Measurements from ENCODE around the gene MED9. TPM values are rescaled to one million over a fixed set of nuclear protein-coding genes. Genes with fewer than 3 reads are reported as not detected.

Gene MED9
- total and polyA plus RNA-seq, 4 donors, result 6.4 to 12.5 (median 8.8) TPM

DNA sequence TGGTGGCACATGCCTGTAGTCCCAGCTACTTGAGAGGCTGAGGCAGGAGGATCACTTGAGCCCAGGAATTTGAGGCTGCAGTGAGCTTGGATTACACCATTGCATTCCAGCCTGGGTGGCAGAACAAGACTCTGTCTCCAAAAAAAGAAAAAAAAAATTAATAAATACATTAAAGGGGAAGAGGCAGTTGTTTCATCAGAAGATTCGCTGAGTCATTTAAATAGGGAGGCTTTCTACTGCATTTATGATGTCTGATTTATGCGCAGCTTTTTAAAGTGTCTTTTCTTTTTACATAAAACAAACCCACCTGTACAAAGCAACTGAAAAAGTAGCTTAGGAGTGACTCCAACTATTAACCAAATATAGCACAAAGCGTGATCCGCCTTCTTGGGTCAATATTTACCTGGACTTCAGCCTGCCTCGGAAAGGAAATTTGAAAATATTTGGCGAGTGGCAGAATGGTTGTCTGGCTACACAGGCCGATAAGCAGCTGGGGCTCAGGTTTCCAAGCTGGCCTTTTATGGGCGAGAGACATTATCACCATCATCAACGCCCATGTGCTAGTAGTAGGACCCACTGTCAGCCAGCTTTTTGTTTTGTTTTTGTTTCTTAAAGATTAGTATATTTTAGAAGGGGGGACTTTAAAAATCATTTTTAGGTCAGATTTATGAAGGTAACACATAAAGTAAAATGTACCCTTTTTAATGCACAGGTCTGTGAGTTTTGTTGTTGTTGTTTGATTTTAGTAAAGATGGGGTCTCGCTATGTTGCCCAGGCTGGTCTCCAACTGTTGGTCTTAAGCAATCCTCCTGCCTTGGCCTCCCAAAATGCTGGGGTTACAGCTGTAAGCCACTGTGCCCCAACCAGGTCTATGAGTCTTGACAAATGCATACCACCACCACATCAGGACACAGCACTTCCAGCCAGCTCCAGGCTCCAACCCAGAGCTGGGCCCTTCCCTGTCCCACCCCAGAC is 61.9 kb downstream of the MED9 start:
- no peaks in the 10 kb centered on the region for H3K36me3 ChIP-seq (ENCODE audit: control insufficient read depth in 4 of 4, insufficient read depth in 3 of 4, low read depth in 1 of 4, low read length in 3 of 4)
- H3K4me3 ChIP-seq (ENCODE audit: low read depth in 1 of 3, low read length in 3 of 3), result no peak overlapping the region
- peak overlapping the region; percentile 94 to 95 for H3K27ac ChIP-seq (ENCODE audit: low read depth in 1 of 2, low read length in 2 of 2)
- no peaks in the 10 kb centered on the region for H3K9me3 ChIP-seq (ENCODE audit: control insufficient read depth in 4 of 4, low read length in 3 of 4)
- peak overlapping the region; percentile 48 to 71 for H3K9ac ChIP-seq (ENCODE audit: low read depth in 1 of 2, low read length in 2 of 2)
- no peaks in the 10 kb centered on the region for H3K27me3 ChIP-seq (ENCODE audit: control insufficient read depth in 4 of 4, insufficient read depth in 4 of 4, low read length in 3 of 4)
- H3K4me1 ChIP-seq (ENCODE audit: control insufficient read depth in 4 of 4, insufficient read depth in 4 of 4, low read length in 3 of 4), result peaks cover 26 to 70% (median 47%) of the 10 kb centered on the region in 4 donors
- no peak for DNase-seq (ENCODE audit: low spot score)
- WGBS, result 27% methylated on average over 10 of the region's 10 CpGs
- peak; percentile 36 for TF ChIP-seq ATF3 (IDR thresholded peaks at IDR 0.05)
- TF ChIP-seq YY1 (IDR thresholded peaks at IDR 0.05), result peak; percentile 95
- TF ChIP-seq RAD21 (IDR thresholded peaks at IDR 0.05), result peak; percentile 61 to 62
- peak; percentile 91 for TF ChIP-seq MAX (IDR thresholded peaks at IDR 0.05)
- peak; percentile 98 for TF ChIP-seq SP1 (IDR thresholded peaks at IDR 0.05)
- peak; percentile 98 for TF ChIP-seq FOXA1 (IDR thresholded peaks at IDR 0.05)
- no peak for TF ChIP-seq CTCF (IDR thresholded peaks at IDR 0.05; ENCODE audit: low read depth, low read length, missing input control)
- no peak for TF ChIP-seq TAF1 (conservative IDR thresholded peaks at IDR 0.05)
- peak; percentile 98 for TF ChIP-seq FOXA2 (IDR thresholded peaks at IDR 0.05)
- TF ChIP-seq HNF4G (IDR thresholded peaks at IDR 0.05), result peak; percentile 92
- peak in 1 of 2 donors; percentile 54 for TF ChIP-seq GABPA (IDR thresholded peaks at IDR 0.05 in 1 of 2, conservative IDR thresholded peaks at IDR 0.05 in 1 of 2)
- TF ChIP-seq RXRA (IDR thresholded peaks at IDR 0.05), result peak; percentile 70 to 92
- TF ChIP-seq NR2F2 (IDR thresholded peaks at IDR 0.05), result peak; percentile 18
- TF ChIP-seq HNF4A (conservative IDR thresholded peaks at IDR 0.05), result peak; percentile 97
- peak; percentile 62 to 84 for TF ChIP-seq JUND (IDR thresholded peaks at IDR 0.05)
- TF ChIP-seq EGR1 (IDR thresholded peaks at IDR 0.05; ENCODE audit: low read depth in 2 of 2), result peak in 1 of 2 donors; percentile 86
- peak; percentile 90 for TF ChIP-seq REST (IDR thresholded peaks at IDR 0.05)
- no peak for TF ChIP-seq ZBTB33 (IDR thresholded peaks at IDR 0.05)

Data from liver (tissue), 9 donors.